HEK293 (cell line): ENCODE data around the gene LYPD6B.

Experiments
- KLF1 ChIP-seq: fragments of 450-650 bp; formaldehyde crosslinking; IDR thresholded peaks from 2 replicates; pipeline ENCODE4 v1.5.1; 2016; ENCODE audit warnings: missing biosample characterization, missing genetic modification characterization
- ZBTB7A ChIP-seq: fragments of 450-650 bp; formaldehyde crosslinking; IDR thresholded peaks from 2 replicates; pipeline ENCODE4 v1.5.1; 2016; ENCODE audit warnings: low read depth, missing biosample characterization, missing genetic modification characterization
- ZEB2 ChIP-seq: fragments of 450-650 bp; formaldehyde crosslinking; IDR thresholded peaks from 2 replicates; pipeline ENCODE4 v1.5.1; 2016; ENCODE audit warnings: missing biosample characterization, missing genetic modification characterization
- ZNF133 ChIP-seq: fragments of 450-650 bp; formaldehyde crosslinking; IDR thresholded peaks from 2 replicates; pipeline ENCODE4 v1.5.1; 2016; ENCODE audit warnings: missing biosample characterization, missing genetic modification characterization
- TF ChIP-seq, protein P1 (sequence below): fragments of 450-650 bp; formaldehyde crosslinking; IDR thresholded peaks from 2 replicates; pipeline ENCODE4 v1.5.1; 2016; ENCODE audit warnings: missing biosample characterization, missing genetic modification characterization

DNA sequence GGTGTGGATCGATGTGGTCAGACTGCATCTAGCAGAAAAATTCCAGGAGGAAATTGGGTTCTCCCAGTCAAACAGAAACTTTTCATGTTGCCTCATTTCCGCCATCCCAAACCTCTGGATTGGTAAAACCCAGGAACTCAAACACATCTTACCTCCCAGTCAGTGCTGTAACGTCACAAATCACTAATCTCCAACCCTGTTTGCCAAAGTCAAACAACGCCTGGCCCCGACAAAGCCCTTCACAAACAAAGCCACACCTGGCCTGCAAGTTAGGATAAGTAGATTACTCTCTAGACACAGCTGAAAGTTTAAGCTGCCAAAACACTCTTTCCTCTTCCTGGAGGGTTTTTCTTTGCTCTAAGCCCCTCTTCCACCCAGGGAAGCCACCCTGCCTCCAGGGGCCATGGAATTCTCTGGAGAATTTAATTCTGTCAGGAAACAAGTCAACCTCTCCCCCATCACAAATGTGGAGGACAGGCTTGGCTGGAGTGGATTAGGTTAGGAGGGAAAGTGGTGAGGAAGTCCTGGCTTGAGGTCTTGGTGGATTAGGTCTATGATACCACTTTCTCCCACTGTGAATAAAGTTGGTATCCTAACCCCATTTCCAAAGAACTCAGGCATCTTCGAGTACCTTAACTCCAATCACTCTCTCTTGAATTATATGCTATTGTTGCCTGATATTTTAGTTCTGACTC is 86.7 kb downstream of the LYPD6B start:
- TF ChIP-seq ZBTB7A (tag by site-specific recombination) (no peak), KLF1 (no peak), ZEB2 (tag by site-specific recombination) (no peak), ZNF133 (tag by site-specific recombination) (no peak)
- TF ChIP-seq, protein P1, sequence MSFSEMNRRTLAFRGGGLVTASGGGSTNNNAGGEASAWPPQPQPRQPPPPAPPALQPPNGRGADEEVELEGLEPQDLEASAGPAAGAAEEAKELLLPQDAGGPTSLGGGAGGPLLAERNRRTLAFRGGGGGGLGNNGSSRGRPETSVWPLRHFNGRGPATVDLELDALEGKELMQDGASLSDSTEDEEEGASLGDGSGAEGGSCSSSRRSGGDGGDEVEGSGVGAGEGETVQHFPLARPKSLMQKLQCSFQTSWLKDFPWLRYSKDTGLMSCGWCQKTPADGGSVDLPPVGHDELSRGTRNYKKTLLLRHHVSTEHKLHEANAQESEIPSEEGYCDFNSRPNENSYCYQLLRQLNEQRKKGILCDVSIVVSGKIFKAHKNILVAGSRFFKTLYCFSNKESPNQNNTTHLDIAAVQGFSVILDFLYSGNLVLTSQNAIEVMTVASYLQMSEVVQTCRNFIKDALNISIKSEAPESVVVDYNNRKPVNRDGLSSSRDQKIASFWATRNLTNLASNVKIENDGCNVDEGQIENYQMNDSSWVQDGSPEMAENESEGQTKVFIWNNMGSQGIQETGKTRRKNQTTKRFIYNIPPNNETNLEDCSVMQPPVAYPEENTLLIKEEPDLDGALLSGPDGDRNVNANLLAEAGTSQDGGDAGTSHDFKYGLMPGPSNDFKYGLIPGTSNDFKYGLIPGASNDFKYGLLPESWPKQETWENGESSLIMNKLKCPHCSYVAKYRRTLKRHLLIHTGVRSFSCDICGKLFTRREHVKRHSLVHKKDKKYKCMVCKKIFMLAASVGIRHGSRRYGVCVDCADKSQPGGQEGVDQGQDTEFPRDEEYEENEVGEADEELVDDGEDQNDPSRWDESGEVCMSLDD (tag by site-specific recombination), result no peak
